AG10803 (cell line): Measurements from ENCODE around the gene GGTLC2.

Source experiments
- DNase-seq: peaks from one replicate; pipeline ENCODE4 v3.0.0; 2010; ENCODE audit warnings: low read depth
- H3K4me3 ChIP-seq: 2 replicates; pipeline ENCODE4 v1.5.1; 2011; ENCODE audit warnings: mild to moderate bottlenecking, low read length, control low read depth
- CTCF ChIP-seq: conservative IDR thresholded peaks from 2 replicates; pipeline ENCODE4 v1.5.1; 2011; ENCODE audit warnings: mild to moderate bottlenecking, low read length, control low read depth, inconsistent platforms

Gene GGTLC2

GRCh38 chr22:22674467-22674866 lies 30.1 kb downstream of the GGTLC2 start:
- TF ChIP-seq CTCF: no peak
- H3K4me3 ChIP-seq: no peak overlapping the region
- no peak for DNase-seq

DNA sequence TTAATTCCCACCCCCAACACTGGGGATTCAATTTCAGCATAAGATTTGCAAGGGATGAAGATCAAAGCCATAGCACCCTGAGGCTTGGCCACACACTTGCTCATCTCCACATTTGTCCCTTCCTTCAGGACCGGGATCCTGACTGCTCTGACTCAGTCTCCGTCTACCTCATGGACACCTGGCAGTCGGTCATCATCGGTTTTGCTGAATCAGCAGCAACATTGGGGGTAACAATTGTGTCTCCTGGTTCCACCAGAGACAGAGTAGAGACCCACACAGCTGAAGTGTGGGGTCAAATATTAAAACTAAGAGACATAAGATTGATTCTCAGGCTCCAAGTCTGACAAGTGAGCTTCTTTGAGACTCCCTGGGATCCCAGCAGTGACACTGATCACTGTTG lies 34.6 kb downstream of the GGTLC2 start:
- no peak overlapping the region for H3K4me3 ChIP-seq
- DNase-seq: no peak
- TF ChIP-seq CTCF: no peak

- DNase-seq: no peak
- no peak for TF ChIP-seq CTCF
- no peak overlapping the region for H3K4me3 ChIP-seq
Measured at GRCh38 chr22:22680396-22680795, 36.0 kb downstream of the GGTLC2 start.

DNA sequence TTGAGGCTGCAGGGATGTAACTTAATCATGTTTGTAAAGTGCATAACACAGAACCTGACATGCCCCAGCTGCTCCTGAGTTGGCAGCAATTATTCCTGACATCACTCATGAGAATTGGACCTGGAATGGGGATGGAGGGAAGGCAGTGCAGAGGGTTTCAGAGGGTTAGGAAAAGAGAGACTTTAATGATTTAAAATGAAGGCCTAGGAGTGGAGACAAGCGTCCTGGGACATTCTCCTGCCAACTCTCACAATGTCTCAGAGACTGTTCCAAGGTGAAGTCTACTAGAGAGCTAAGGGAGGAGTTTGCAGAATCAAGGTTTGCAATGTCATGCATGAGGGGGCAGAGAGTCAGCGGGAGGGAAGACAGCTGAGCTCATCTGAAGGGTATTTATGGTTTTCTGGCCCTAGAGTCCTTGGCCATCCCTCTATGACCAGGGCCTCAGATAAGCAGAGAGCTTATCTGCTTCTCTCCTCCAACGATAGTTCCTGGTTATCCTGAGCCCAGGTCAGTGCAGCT lies 36.9 kb downstream of the GGTLC2 start:
- DNase-seq: no peak
- no peak overlapping the region for H3K4me3 ChIP-seq
- no peak for TF ChIP-seq CTCF

GRCh38 chr22:22682196-22682595 lies 37.8 kb downstream of the GGTLC2 start:
- TF ChIP-seq CTCF: no peak
- DNase-seq: no peak
- H3K4me3 ChIP-seq: no peak overlapping the region

- no peak for TF ChIP-seq CTCF
- no peak for DNase-seq
Measured at GRCh38 chr22:22682807-22683667, 38.6 kb downstream of the GGTLC2 start.

More at GRCh38 chr22:22682807-22683667, 38.6 kb downstream of the GGTLC2 start:
- H3K4me3 ChIP-seq: no peak overlapping the region
